ENCODE results near the gene GALNT14.

The GALNT14 gene

DNA sequence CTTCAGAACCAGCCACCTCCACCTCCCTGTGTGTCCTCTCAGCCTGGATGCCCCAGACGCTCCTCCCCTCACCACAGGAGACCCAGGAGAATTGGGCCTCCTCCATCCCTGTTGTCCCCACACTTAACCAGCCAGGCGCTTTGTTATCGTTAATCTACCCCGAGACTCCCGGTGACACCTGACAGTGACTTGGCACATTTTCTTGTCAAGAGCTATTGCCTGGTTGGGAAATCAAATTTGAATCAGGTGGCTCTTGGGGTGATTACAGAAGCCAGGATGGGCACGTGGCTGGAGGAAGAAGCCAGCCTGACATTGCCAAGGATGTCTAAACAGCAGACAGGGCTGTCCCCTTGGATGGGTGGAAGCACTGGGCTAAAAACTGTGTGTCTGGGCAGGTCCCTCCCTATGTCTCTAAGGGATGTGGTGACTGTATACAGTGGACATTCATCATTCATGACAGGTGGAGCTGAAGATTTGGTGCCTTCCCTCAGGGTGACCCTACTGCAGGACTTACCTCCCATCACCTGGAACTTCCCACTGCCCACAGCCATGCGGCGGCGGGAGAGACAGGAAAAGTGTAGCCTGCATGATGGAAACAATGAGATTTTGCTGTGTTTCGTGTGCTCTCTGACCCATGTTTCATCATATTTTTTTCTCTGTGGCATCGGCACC is 173.8 kb downstream of the GALNT14 start:
- Histone ChIP-seq H3K36me3 (ENCODE audit: insufficient read depth, low read depth, low read length) (no peaks in the 10 kb centered on the region), H3K4me3 (ENCODE audit: low read length) (no peak overlapping the region), H3K9ac (ENCODE audit: low read depth, low read length) (no peak overlapping the region), H3K27ac (ENCODE audit: low read length) (no peak overlapping the region), H3K27me3 (ENCODE audit: insufficient read depth, low read length) (no peaks in the 10 kb centered on the region), H3K4me1 (ENCODE audit: insufficient read depth, low read length) (no peaks in the 10 kb centered on the region), H3K9me3 (ENCODE audit: insufficient read depth, low read depth, low read length) (no peaks in the 10 kb centered on the region)

- no peaks in the 10 kb centered on the region for H3K27me3 ChIP-seq (ENCODE audit: insufficient read depth, low read length)
- H3K36me3 ChIP-seq (ENCODE audit: insufficient read depth, low read depth, low read length), result no peaks in the 10 kb centered on the region
- H3K9ac ChIP-seq (ENCODE audit: low read depth, low read length), result no peak overlapping the region
- H3K4me1 ChIP-seq (ENCODE audit: insufficient read depth, low read length), result peaks cover 3% of the 10 kb centered on the region; the same call in 1 of the 2 replicates
- no peaks in the 10 kb centered on the region for H3K9me3 ChIP-seq (ENCODE audit: insufficient read depth, low read depth, low read length)
- no peak overlapping the region for H3K27ac ChIP-seq (ENCODE audit: low read length)
- no peak overlapping the region for H3K4me3 ChIP-seq (ENCODE audit: low read length)
Measured at GRCh38 chr2:30963184-30963583, 175.1 kb downstream of the GALNT14 start.

DNA sequence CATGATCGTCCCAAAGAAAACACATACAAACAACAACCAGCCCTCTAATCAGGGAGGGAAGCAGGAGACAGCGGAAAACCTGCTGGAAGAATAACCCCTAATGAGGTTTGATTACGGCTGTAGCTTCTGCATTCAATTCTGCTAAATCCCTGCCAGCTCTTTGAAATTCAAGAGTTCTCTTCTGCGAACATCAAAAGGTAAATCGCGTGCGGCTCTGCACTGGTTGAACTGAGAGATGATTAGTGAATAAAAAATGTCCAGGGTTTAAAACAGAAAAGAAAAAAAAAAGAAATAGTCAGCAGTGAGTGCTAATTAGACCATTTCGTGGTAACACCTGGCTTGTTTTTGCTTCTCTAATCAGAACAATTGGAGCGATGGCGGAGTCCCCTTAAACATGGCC is 178.0 kb downstream of the GALNT14 start:
- Histone ChIP-seq H3K9ac (ENCODE audit: low read depth, low read length) (no peak overlapping the region), H3K27ac (ENCODE audit: low read length) (no peak overlapping the region), H3K36me3 (ENCODE audit: insufficient read depth, low read depth, low read length) (no peaks in the 10 kb centered on the region), H3K4me3 (ENCODE audit: low read length) (no peak overlapping the region), H3K4me1 (ENCODE audit: insufficient read depth, low read length) (peaks cover 3% of the 10 kb centered on the region; the same call in 1 of the 2 replicates), H3K9me3 (ENCODE audit: insufficient read depth, low read depth, low read length) (no peaks in the 10 kb centered on the region), H3K27me3 (ENCODE audit: insufficient read depth, low read length) (no peaks in the 10 kb centered on the region)

DNA sequence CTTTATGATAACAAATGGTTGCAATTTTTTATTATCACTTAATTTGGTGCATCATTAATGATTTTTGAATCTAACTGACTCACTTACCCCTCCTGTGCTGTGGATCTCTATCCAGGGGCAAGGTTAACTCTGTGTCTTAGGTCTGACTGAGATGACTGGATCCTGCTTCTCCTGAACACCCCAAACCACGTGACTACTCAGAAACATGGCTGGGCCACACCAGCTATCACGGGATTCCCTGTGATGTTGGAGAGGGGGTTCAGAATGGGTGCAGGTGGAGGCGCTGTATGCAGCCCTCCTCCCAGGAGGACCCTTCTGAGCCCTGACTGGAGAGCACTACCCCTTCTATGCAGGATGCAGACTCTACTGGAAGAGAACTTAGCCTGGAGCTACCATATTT is 178.6 kb downstream of the GALNT14 start:
- Histone ChIP-seq H3K36me3 (ENCODE audit: insufficient read depth, low read depth, low read length) (no peaks in the 10 kb centered on the region), H3K27ac (ENCODE audit: low read length) (no peak overlapping the region), H3K9me3 (ENCODE audit: insufficient read depth, low read depth, low read length) (no peaks in the 10 kb centered on the region), H3K4me1 (ENCODE audit: insufficient read depth, low read length) (peaks cover 3% of the 10 kb centered on the region; the same call in 1 of the 2 replicates), H3K27me3 (ENCODE audit: insufficient read depth, low read length) (no peaks in the 10 kb centered on the region), H3K4me3 (ENCODE audit: low read length) (no peak overlapping the region), H3K9ac (ENCODE audit: low read depth, low read length) (no peak overlapping the region)

GRCh38 chr2:30958918-30959265 is 179.3 kb downstream of the GALNT14 start:
- Histone ChIP-seq H3K36me3 (ENCODE audit: insufficient read depth, low read depth, low read length) (no peaks in the 10 kb centered on the region), H3K9me3 (ENCODE audit: insufficient read depth, low read depth, low read length) (no peaks in the 10 kb centered on the region), H3K4me1 (ENCODE audit: insufficient read depth, low read length) (peaks cover 3% of the 10 kb centered on the region; the same call in 1 of the 2 replicates), H3K4me3 (ENCODE audit: low read length) (no peak overlapping the region), H3K27ac (ENCODE audit: low read length) (no peak overlapping the region), H3K9ac (ENCODE audit: low read depth, low read length) (no peak overlapping the region), H3K27me3 (ENCODE audit: insufficient read depth, low read length) (no peaks in the 10 kb centered on the region)

DNA sequence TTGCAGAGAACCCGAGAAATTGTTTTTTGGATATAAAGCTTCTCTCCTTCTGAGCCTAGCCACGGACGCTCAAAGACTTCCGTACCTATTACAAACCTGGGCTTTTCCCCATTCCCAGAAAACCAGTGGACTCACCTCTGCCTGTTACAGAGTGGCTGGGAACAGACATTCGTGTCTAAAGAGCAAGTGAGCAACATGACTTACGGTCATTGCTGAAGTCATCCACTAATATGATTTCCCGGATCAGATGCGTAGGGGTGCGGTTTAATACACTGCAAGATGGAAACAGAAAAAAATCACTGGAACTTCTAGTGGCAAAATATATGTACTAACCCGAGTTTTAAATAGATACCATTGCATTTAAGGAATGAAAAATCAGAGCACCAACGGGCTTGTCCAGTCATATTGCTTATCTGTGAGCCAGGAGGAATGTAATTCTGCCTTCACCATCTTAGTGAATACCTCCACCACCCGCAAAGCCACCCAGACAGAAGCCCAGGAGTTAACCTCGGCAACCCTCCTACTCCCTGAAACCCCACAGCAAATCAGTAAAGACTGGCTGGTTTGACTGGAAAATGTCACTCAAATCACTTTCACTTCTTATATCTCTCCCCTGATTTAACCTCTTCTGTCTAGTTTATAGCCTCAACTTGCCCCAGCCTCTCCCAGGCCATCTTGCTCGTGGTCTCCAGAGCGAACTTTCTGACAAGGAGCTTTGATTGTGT is 179.9 kb downstream of the GALNT14 start:
- Histone ChIP-seq H3K27me3 (ENCODE audit: insufficient read depth, low read length) (no peaks in the 10 kb centered on the region), H3K36me3 (ENCODE audit: insufficient read depth, low read depth, low read length) (no peaks in the 10 kb centered on the region), H3K9ac (ENCODE audit: low read depth, low read length) (no peak overlapping the region), H3K9me3 (ENCODE audit: insufficient read depth, low read depth, low read length) (no peaks in the 10 kb centered on the region), H3K27ac (ENCODE audit: low read length) (no peak overlapping the region), H3K4me1 (ENCODE audit: insufficient read depth, low read length) (peaks cover 3% of the 10 kb centered on the region; the same call in 1 of the 2 replicates), H3K4me3 (ENCODE audit: low read length) (no peak overlapping the region)

DNA sequence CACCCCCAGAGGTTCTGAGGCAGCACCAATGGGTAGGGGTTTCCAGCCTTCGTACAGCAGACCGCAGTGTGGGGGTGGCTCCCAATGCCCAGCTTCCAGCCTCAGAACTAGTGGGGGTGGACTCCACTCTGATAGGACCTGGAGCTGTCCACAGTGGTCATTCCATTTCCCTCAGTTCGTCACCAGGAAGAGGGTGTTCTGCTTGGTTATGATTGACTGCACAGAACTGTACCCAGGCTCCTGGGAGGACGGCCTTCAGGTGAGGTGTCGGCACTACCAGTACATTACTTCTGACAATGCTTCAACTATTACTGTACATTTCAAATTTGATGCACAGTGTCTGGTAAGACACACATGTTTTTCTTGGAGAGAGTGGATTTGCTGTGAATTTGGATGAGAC is 180.6 kb downstream of the GALNT14 start:
- H3K9me3 ChIP-seq (ENCODE audit: insufficient read depth, low read depth, low read length), result no peaks in the 10 kb centered on the region
- H3K4me1 ChIP-seq (ENCODE audit: insufficient read depth, low read length), result peaks cover 3% of the 10 kb centered on the region; the same call in 1 of the 2 replicates
- H3K4me3 ChIP-seq (ENCODE audit: low read length), result no peak overlapping the region
- H3K36me3 ChIP-seq (ENCODE audit: insufficient read depth, low read depth, low read length), result no peaks in the 10 kb centered on the region
- H3K9ac ChIP-seq (ENCODE audit: low read depth, low read length), result no peak overlapping the region
- H3K27ac ChIP-seq (ENCODE audit: low read length), result no peak overlapping the region
- no peaks in the 10 kb centered on the region for H3K27me3 ChIP-seq (ENCODE audit: insufficient read depth, low read length)

- H3K4me1 ChIP-seq (ENCODE audit: insufficient read depth, low read length), result peaks cover 3% of the 10 kb centered on the region; the same call in 1 of the 2 replicates
- H3K9ac ChIP-seq (ENCODE audit: low read depth, low read length), result no peak overlapping the region
- H3K9me3 ChIP-seq (ENCODE audit: insufficient read depth, low read depth, low read length), result no peaks in the 10 kb centered on the region
- no peaks in the 10 kb centered on the region for H3K36me3 ChIP-seq (ENCODE audit: insufficient read depth, low read depth, low read length)
- no peaks in the 10 kb centered on the region for H3K27me3 ChIP-seq (ENCODE audit: insufficient read depth, low read length)
- no peak overlapping the region for H3K4me3 ChIP-seq (ENCODE audit: low read length)
- H3K27ac ChIP-seq (ENCODE audit: low read length), result no peak overlapping the region
Measured at GRCh38 chr2:30956995-30957394, 181.2 kb downstream of the GALNT14 start.

DNA sequence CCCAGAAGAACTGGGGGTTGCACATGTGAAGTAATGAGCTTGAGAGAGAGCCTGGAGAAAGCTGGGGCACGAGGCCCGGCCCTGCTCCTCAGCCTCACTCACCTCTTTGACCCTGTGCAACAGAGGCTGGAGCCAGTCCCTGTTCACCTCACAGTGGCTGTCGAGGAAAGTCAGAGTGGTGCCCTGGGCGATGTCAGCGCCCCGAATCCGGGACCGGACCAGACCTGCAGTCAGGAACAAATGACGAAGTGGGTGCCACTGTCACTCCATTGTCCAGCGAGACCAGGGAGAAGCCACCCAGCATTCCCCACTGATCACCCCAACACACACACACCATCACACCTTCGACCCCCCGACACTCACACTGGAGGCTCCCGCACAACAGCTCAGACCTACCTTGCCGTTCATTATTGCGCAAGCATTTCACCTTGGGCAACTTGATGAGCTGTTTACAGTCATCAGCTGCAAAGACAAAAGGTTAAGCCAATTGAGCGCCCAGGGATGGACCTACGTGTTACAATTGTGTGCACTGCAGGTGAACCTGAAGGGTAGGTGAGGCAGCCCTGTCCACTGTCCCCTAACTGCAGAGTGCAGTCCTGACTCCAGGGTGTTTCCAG is 182.6 kb downstream of the GALNT14 start:
- no peaks in the 10 kb centered on the region for H3K36me3 ChIP-seq (ENCODE audit: insufficient read depth, low read depth, low read length)
- no peaks in the 10 kb centered on the region for H3K9me3 ChIP-seq (ENCODE audit: insufficient read depth, low read depth, low read length)
- no peak overlapping the region for H3K27ac ChIP-seq (ENCODE audit: low read length)
- no peak overlapping the region for H3K4me3 ChIP-seq (ENCODE audit: low read length)
- no peaks in the 10 kb centered on the region for H3K27me3 ChIP-seq (ENCODE audit: insufficient read depth, low read length)
- no peak overlapping the region for H3K9ac ChIP-seq (ENCODE audit: low read depth, low read length)
- peaks cover 3% of the 10 kb centered on the region; the same call in 1 of the 2 replicates for H3K4me1 ChIP-seq (ENCODE audit: insufficient read depth, low read length)

DNA sequence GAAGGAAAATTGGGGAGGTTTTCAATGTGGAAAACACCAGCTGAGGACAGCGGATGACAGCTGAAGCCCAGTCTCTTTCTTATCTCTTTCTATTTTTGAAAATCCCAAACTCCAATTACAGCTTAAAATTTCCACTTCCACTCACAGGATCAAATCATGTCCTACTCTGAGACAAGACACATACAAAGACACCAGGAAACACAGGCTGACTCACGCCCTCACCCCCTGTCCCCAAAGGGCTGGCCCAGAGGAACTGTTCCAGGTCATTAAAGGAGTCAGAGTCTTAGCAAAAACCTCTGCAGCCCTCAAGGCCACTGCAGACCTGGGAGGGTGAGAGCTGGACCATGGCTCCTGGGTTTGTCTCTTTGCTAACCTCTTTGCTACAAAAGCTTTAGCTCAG is 187.9 kb downstream of the GALNT14 start:
- Histone ChIP-seq H3K4me3 (ENCODE audit: low read length) (no peak overlapping the region), H3K36me3 (ENCODE audit: insufficient read depth, low read depth, low read length) (no peaks in the 10 kb centered on the region), H3K4me1 (ENCODE audit: insufficient read depth, low read length) (no peaks in the 10 kb centered on the region), H3K27me3 (ENCODE audit: insufficient read depth, low read length) (no peaks in the 10 kb centered on the region), H3K9ac (ENCODE audit: low read depth, low read length) (no peak overlapping the region), H3K27ac (ENCODE audit: low read length) (no peak overlapping the region), H3K9me3 (ENCODE audit: insufficient read depth, low read depth, low read length) (peaks cover 9% of the 10 kb centered on the region; the same call in 1 of the 2 replicates)

GRCh38 chr2:30949435-30949834 is 188.8 kb downstream of the GALNT14 start:
- Histone ChIP-seq H3K27ac (ENCODE audit: low read length) (no peak overlapping the region), H3K9me3 (ENCODE audit: insufficient read depth, low read depth, low read length) (peaks cover 9% of the 10 kb centered on the region; the same call in 1 of the 2 replicates), H3K4me1 (ENCODE audit: insufficient read depth, low read length) (no peaks in the 10 kb centered on the region), H3K4me3 (ENCODE audit: low read length) (no peak overlapping the region), H3K9ac (ENCODE audit: low read depth, low read length) (no peak overlapping the region), H3K27me3 (ENCODE audit: insufficient read depth, low read length) (no peaks in the 10 kb centered on the region), H3K36me3 (ENCODE audit: insufficient read depth, low read depth, low read length) (no peaks in the 10 kb centered on the region)

DNA sequence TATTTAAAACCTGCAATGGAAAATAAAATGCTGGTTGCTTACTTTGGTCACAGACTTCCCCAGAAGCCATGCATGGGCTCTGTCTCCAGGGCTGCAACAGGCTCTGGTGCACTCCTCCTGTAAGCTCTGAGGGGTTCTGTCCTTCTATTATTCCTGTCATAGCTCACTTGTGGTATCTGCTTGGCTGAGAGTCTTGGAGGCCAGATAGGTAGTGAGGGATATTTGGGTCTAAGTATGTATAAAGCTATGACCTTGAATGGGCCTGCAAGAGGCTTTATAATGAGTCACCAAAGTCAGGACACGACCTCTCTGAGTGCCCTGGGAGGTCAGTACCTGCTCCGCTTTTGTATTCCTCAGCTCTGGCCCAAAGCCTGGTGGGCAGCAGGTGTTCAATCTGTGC is 189.4 kb downstream of the GALNT14 start:
- no peaks in the 10 kb centered on the region for H3K27me3 ChIP-seq (ENCODE audit: insufficient read depth, low read length)
- H3K4me1 ChIP-seq (ENCODE audit: insufficient read depth, low read length), result no peaks in the 10 kb centered on the region
- H3K27ac ChIP-seq (ENCODE audit: low read length), result no peak overlapping the region
- H3K9me3 ChIP-seq (ENCODE audit: insufficient read depth, low read depth, low read length), result peaks cover 9% of the 10 kb centered on the region; the same call in 1 of the 2 replicates
- H3K9ac ChIP-seq (ENCODE audit: low read depth, low read length), result no peak overlapping the region
- no peak overlapping the region for H3K4me3 ChIP-seq (ENCODE audit: low read length)
- no peaks in the 10 kb centered on the region for H3K36me3 ChIP-seq (ENCODE audit: insufficient read depth, low read depth, low read length)

All from iPS-20b (cell line).